HUES64 (cell line): ENCODE data around the gene TRAF3.
A peak's percentile ranks its signal among the peaks of the same experiment; 100 is the strongest.

Experiments used
- H3K27ac ChIP-seq: 2 replicates; pipeline ENCODE4 v1.7.0; 2013; ENCODE audit warnings: low read depth, low read length, inconsistent platforms
- H3K27me3 ChIP-seq: 2 replicates; pipeline ENCODE4 v1.6.1; 2013; ENCODE audit warnings: mild to moderate bottlenecking, low read length; ENCODE audit not compliant: insufficient read depth
- H3K36me3 ChIP-seq: 2 replicates; pipeline ENCODE4 v1.6.1; 2013; ENCODE audit warnings: mild to moderate bottlenecking, low read length; ENCODE audit not compliant: insufficient read depth
- H3K4me1 ChIP-seq: 2 replicates; pipeline ENCODE4 v1.6.1; 2013; ENCODE audit warnings: mild to moderate bottlenecking, low read length, moderate library complexity; ENCODE audit not compliant: insufficient read depth
- H3K4me3 ChIP-seq: 2 replicates; pipeline ENCODE4 v1.5.1; 2013; ENCODE audit warnings: mild to moderate bottlenecking, low read length, moderate library complexity
- H3K9ac ChIP-seq: 2 replicates; pipeline ENCODE4 v1.6.1; 2013; ENCODE audit warnings: mild to moderate bottlenecking, low read depth, low read length
- H3K9me3 ChIP-seq: 2 replicates; pipeline ENCODE4 v1.6.1; 2013; ENCODE audit warnings: low read depth, low read length; ENCODE audit not compliant: insufficient read depth
- WGBS: fragments of 150-250, 120-280 bp; methylation state at CpG from one replicate; pipeline ENCODE4 v1.1.7; 2013; ENCODE audit warnings: missing lambda C conversion rate; 5-methylcytosine and 5-hydroxymethylcytosine counted together

The TRAF3 gene

GRCh38 chr14:102770147-102771123 is 6.8 kb upstream of the TRAF3 start:
- Histone ChIP-seq H3K36me3 (no peaks in the 10 kb centered on the region), H3K9me3 (no peaks in the 10 kb centered on the region), H3K9ac (no peak overlapping the region), H3K4me1 (no peaks in the 10 kb centered on the region), H3K27ac (no peak overlapping the region), H3K27me3 (no peaks in the 10 kb centered on the region), H3K4me3 (no peak overlapping the region)
- 86% methylated on average over 31 of the region's 32 CpGs for WGBS

GRCh38 chr14:102771144-102771543 is 6.1 kb upstream of the TRAF3 start:
- 96% methylated on average over 9 of the region's 9 CpGs for WGBS
- no peaks in the 10 kb centered on the region for H3K9me3 ChIP-seq
- H3K4me1 ChIP-seq, result no peaks in the 10 kb centered on the region
- H3K36me3 ChIP-seq, result no peaks in the 10 kb centered on the region
- no peak overlapping the region for H3K27ac ChIP-seq
- H3K27me3 ChIP-seq, result no peaks in the 10 kb centered on the region
- no peak overlapping the region for H3K4me3 ChIP-seq
- no peak overlapping the region for H3K9ac ChIP-seq

- Histone ChIP-seq H3K27me3 (no peaks in the 10 kb centered on the region), H3K36me3 (no peaks in the 10 kb centered on the region), H3K4me3 (no peak overlapping the region), H3K27ac (no peak overlapping the region), H3K9me3 (no peaks in the 10 kb centered on the region), H3K4me1 (no peaks in the 10 kb centered on the region), H3K9ac (no peak overlapping the region)
- WGBS, result 71% methylated on average over 22 of the region's 22 CpGs
These were observed 4.3 kb upstream of the TRAF3 start for GRCh38 chr14:102772781-102773570.

GRCh38 chr14:102774391-102775153 is 2.7 kb upstream of the TRAF3 start:
- Histone ChIP-seq H3K27me3 (peaks cover 15% of the 10 kb centered on the region), H3K9me3 (no peaks in the 10 kb centered on the region), H3K4me1 (peaks cover 13% of the 10 kb centered on the region), H3K27ac (no peak overlapping the region), H3K4me3 (no peak overlapping the region), H3K9ac (no peak overlapping the region), H3K36me3 (no peaks in the 10 kb centered on the region)
- WGBS, result 71% methylated on average over 8 of the region's 10 CpGs

GRCh38 chr14:102775855-102776760 is 1.1 kb upstream of the TRAF3 start:
- 83% methylated on average over 22 of the region's 22 CpGs for WGBS
- H3K4me3 ChIP-seq, result no peak overlapping the region
- H3K36me3 ChIP-seq, result no peaks in the 10 kb centered on the region
- H3K9ac ChIP-seq, result no peak overlapping the region
- no peaks in the 10 kb centered on the region for H3K9me3 ChIP-seq
- peaks cover 24% of the 10 kb centered on the region for H3K4me1 ChIP-seq
- H3K27me3 ChIP-seq, result peaks cover 17% of the 10 kb centered on the region
- H3K27ac ChIP-seq, result no peak overlapping the region

GRCh38 chr14:102777711-102778337 is 575 bp downstream of the TRAF3 start:
- H3K36me3 ChIP-seq, result no peaks in the 10 kb centered on the region
- H3K9me3 ChIP-seq, result no peaks in the 10 kb centered on the region
- peaks cover 17% of the 10 kb centered on the region for H3K27me3 ChIP-seq
- peak overlapping the region; percentile 69 for H3K4me3 ChIP-seq
- H3K4me1 ChIP-seq, result peaks cover 24% of the 10 kb centered on the region
- under 1% methylated on average over 98 of the region's 98 CpGs for WGBS
- no peak overlapping the region for H3K27ac ChIP-seq
- peak overlapping the region; percentile 67 for H3K9ac ChIP-seq

GRCh38 chr14:102778338-102779083 is 1.3 kb downstream of the TRAF3 start:
- Histone ChIP-seq H3K9me3 (no peaks in the 10 kb centered on the region), H3K4me3 (peak overlapping the region; percentile 69), H3K27ac (no peak overlapping the region), H3K9ac (peak overlapping the region; percentile 67), H3K36me3 (no peaks in the 10 kb centered on the region), H3K27me3 (peaks cover 17% of the 10 kb centered on the region), H3K4me1 (peaks cover 24% of the 10 kb centered on the region)
- 29% methylated on average over 29 of the region's 29 CpGs for WGBS

GRCh38 chr14:102779084-102779462 is 1.8 kb downstream of the TRAF3 start:
- 71% methylated on average over 4 of the region's 4 CpGs for WGBS
- H3K27me3 ChIP-seq, result peaks cover 17% of the 10 kb centered on the region
- no peaks in the 10 kb centered on the region for H3K9me3 ChIP-seq
- peak overlapping the region; percentile 69 for H3K4me3 ChIP-seq
- peaks cover 24% of the 10 kb centered on the region for H3K4me1 ChIP-seq
- H3K27ac ChIP-seq, result no peak overlapping the region
- H3K36me3 ChIP-seq, result no peaks in the 10 kb centered on the region
- H3K9ac ChIP-seq, result no peak overlapping the region

- 75% methylated on average over 13 of the region's 13 CpGs for WGBS
- H3K27me3 ChIP-seq, result peaks cover 17% of the 10 kb centered on the region
- no peak overlapping the region for H3K9ac ChIP-seq
- H3K27ac ChIP-seq, result no peak overlapping the region
- peaks cover 24% of the 10 kb centered on the region for H3K4me1 ChIP-seq
- no peaks in the 10 kb centered on the region for H3K9me3 ChIP-seq
- H3K36me3 ChIP-seq, result no peaks in the 10 kb centered on the region
- peak overlapping the region; percentile 69; the same call in 1 of the 2 replicates for H3K4me3 ChIP-seq
These were observed 2.5 kb downstream of the TRAF3 start for GRCh38 chr14:102779574-102780315.
